ENCODE results near the gene SORCS2.

Gene SORCS2

GRCh38 chr4:7330031-7330596 is 137.8 kb downstream of the SORCS2 start:
- DNase-seq = no peak

GRCh38 chr4:7330811-7331681 is 138.7 kb downstream of the SORCS2 start:
- no peak for DNase-seq

GRCh38 chr4:7331682-7332000 is 139.3 kb downstream of the SORCS2 start:
- DNase-seq = no peak

- DNase-seq = no peak
Measured at GRCh38 chr4:7332216-7333023, 140.1 kb downstream of the SORCS2 start.

- no peak for DNase-seq
Measured at GRCh38 chr4:7333024-7333780, 140.9 kb downstream of the SORCS2 start.

GRCh38 chr4:7333801-7334421 is 141.6 kb downstream of the SORCS2 start:
- no peak for DNase-seq

GRCh38 chr4:7334521-7335275 is 142.4 kb downstream of the SORCS2 start:
- DNase-seq = no peak

- DNase-seq = no peak
Measured at GRCh38 chr4:7335344-7336066, 143.2 kb downstream of the SORCS2 start.

GRCh38 chr4:7336067-7336569 is 143.8 kb downstream of the SORCS2 start:
- DNase-seq = no peak

- no peak for DNase-seq
Measured at GRCh38 chr4:7336732-7337131, 144.4 kb downstream of the SORCS2 start.

- no peak for DNase-seq
Measured at GRCh38 chr4:7337196-7338058, 145.1 kb downstream of the SORCS2 start.

- DNase-seq = no peak
Measured at GRCh38 chr4:7338059-7338452, 145.7 kb downstream of the SORCS2 start.

GRCh38 chr4:7338876-7339623 is 146.7 kb downstream of the SORCS2 start:
- no peak for DNase-seq

- DNase-seq = no peak
Measured at GRCh38 chr4:7339751-7340552, 147.6 kb downstream of the SORCS2 start.

GRCh38 chr4:7340553-7341433 is 148.5 kb downstream of the SORCS2 start:
- no peak for DNase-seq

GRCh38 chr4:7341491-7342222 is 149.3 kb downstream of the SORCS2 start:
- no peak for DNase-seq

Measured in NCI-H510A (cell line).